SHP77 treated with DMSO at 0.1 percent for 48 hours (cell line): ENCODE measurements around the gene IFT74.
A peak's percentile ranks its signal among the peaks of the same experiment; 100 is the strongest.

Experiments
- DNase-seq: peaks from one replicate; lab custom pipeline; 2025; lab: John Stamatoyannopoulos, UW

IFT74 gene

DNA sequence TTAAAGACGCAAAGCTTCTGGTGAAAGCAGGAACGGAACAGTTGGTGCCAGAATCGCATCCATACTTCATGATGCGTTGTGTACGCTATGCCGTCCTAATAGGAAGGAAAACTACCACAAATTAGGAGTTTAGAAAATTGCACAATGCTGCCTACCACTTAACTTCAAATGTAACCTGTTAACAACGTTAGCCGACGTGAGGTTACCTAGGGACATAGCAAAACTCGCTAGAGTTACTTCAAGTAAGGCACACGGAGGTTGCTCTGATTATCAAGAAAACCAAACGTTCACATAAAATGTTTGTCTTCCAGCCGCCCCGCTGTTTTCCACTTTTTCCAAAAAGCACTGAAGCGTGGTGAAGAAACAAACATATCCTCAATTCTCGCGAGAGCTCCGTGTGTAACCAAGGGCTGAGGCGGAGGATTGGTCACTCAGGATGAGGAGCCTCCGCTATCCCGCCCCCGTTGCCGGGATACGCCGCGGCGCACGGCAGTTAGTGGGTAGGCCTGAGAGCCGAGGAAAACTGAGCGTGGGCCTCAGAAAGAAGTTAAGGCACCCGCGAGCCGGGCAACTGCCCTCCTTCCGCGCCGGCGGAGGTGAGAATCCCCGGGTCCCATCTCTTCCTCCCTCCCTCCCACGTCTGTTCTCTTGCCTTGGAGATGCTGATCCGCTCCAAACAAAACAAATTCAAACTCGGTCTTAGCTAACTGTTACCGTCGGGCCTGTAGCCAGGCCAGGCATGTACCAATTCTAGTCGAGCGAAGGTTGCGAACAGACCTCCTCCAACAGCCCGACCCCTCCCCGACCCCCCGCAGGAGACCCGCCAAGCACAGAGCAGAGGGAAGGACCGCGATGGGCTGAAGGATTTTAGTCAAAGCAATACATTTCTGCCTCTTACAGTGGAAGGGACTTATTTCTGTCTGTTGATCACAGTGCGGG lies at the start of gene IFT74:
IFT74 (plus strand) TSS at position 492 of the 939 bp plus-strand sequence. CDS start 5,556 bp downstream, outside the sequence.
- DNase-seq: peak; percentile 89

DNA sequence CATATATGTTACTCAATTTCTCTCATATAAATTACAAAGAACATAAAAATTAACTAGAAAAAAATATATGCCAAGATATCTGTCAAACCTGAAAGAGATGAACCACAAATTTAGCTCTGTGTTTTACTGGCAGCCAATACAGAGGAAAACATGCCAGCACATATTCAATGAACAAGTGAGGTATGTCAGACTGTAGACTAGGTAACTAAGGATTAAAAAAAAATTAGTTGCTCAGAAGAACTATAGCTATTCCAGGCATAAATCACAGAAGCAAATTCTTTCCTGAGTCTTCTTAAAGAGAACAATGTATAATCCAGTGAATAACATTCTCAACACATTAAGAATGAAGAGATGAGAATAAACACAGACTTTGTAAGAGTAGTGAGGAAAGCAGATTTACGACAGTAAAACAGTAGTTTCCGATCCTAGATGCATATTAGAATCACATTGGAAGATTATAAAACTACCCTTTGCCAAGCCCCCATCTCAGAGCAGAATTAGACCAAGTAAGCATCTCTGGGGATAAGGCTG lies 43.0 kb upstream of the IFT74 start:
- no peak for DNase-seq

DNA sequence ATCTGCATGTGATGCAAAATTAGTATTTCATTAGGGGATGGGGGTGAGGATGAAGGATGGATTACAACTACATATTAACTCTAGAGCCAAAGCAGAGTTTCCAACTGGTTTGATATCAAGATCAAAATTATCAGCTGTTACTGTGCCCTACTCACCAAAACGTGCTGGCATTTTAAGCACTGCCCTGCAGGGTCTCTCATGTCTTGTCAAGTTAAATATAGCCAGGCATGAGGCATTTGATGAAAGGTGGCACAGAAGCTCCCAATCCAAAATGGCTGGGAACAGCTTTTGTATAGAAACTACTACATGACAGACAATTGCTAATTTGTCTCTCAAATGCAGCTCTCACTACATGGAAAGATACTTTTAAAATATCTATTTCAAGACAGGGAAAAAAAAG lies 36.5 kb upstream of the IFT74 start:
- no peak for DNase-seq

DNA sequence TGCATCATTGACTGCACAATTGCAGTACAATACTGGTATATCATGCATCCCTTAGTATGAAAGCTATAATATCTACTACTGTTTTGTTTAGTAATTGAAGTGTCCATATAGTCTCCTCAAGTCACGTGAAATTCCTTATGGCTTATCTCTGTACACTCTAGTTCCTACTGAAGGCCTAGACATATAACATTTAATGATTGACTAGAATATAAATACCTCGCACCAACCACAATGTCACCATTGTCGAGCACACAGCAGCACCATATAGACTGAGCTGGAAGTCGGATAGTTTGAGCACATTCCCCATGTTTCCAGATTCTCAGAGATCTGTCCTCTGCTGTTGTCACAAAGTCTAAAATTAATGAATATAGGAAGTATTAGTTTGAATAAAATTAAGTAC lies 30.6 kb upstream of the IFT74 start:
- DNase-seq: no peak

DNA sequence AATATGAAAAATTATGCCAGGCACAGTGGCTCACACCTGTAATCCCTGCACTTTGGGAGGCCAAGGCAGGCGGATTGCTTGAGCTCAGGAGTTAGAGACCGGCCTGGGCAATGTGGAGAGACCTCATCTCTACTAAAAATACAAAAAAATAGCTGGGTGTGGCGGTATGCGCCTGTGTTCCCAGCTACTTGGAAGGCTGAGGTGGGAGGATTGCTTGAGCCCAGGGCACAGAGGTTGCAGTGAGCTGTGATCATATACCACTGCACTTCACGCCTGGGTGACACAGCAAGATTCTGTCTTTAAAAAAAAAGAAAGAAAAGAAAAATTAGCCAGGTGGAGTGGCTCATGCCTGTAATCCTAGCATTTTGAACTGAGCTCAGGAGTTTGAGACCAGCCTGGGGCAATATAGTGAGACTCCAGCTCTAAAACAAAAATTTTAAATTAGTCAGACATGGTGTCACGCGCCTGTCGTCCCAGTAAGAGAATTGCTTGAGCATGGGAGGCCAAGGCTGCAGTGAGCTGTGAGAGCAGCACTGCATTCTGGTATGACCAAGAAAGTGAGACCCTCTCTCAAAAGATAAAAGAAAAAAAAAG lies 27.2 kb upstream of the IFT74 start:
- no peak for DNase-seq

DNA sequence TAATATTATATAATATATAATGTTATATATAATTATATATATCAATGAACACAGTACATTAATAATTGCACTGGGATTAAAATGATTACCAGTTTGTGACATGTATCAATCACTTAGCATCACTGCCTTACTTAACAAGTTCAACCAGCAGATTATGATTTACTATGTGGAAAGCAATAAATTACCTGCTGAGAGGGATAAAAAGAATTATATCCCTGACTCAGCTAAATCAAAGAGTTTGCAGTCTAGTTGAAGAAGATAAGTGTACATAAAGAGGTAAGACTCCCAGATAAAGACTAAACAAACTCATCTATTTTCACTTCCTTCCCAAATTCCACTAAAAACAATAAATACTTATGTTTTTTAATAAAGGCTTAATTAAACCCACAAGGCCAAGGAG lies 20.4 kb upstream of the IFT74 start:
- no peak for DNase-seq

DNA sequence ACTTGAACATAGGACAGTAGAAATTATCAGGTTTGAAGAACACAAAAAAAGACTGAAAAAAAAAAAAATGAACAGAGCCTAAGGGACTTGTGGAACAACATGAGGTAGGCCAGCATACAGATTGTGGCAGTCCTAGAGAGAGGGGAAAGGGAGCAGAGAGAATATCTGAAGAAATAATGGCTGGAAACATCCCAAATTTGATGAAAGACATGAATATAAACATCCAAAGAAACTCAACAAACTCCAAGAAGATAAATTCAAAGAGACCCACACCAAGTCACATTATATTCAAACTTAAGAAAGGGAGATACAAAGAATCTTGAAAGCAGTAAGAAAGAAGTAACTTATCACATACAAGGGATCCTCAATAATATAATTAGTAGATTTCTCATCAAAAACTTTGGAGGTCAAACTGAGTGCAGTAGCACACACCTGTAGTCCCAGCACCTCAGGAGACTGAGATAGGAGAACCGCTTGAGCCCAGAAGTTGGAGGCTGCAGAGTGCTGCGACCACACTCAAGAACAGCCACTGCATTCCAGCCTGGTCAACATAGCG lies 18.3 kb upstream of the IFT74 start:
- DNase-seq: no peak

DNA sequence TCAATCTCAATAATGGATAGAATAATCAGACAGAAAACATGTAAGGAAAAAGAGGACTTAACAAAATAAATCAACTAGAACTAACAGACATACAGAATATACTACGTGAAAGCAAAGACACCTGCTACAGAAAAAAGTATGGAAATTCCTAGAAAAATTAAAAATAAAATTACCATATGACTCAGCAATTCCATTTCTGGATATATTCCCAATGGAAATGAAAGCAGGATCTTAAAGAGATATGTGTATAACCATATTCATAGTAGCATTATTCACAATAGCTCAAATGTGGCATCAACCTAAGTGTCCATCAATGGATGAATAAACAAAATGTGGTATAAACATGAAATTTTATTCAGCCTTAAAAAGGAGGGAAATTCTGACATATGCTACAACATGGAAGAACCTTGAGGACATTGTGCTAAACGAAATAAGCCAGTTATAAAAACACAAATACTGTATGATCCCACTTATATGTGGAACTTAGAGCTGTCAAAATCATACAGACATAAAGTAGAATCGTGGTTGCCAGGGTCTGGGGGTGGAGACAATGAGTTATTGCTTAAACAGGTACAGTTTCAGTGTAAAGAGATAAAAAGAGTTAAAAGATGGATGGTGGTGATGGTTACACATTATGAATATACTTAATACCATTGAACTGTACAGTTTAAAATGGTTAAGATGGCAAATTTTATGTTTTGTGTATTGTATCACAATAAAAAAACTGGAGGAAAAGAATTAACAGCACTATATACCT lies 16.1 kb upstream of the IFT74 start:
- DNase-seq: no peak

DNA sequence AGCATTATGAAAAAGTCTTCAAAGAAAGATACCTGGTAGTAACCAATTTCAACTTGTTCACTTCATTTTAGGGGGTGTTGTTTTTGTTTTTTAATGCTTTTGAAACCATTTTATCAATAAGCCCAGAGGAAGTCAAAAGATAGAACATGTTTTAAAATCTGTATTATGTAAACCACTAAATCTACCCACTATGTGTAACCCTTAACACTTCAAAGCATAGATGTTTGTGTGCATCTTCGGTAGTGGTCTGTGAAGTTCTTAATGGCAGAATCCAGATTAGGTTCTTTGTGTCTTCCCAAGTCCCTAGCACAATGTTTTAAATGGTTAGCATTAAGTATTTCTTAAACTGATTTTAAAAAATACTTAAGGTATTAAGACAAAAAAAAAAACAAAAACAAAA lies 15.4 kb upstream of the IFT74 start:
- DNase-seq: no peak

DNA sequence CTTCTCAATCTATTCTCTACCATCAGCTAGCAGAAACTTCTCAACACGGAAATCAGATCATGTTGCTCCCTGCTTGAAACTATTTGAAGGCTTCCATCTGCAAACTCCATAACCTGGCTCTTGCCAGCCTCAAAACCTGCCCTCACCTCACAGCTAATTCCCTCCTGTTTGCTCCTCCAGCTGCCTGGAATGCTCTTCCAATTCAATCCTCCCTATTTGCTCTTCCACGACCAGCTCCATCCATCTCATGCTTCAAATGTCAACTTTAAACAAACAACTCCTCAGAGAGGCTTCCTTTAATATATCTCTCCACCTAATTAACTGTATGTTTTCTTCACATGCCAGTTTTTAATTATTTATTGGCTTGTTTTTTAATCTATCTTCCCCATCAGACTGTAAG lies 10.6 kb upstream of the IFT74 start:
- no peak for DNase-seq

DNA sequence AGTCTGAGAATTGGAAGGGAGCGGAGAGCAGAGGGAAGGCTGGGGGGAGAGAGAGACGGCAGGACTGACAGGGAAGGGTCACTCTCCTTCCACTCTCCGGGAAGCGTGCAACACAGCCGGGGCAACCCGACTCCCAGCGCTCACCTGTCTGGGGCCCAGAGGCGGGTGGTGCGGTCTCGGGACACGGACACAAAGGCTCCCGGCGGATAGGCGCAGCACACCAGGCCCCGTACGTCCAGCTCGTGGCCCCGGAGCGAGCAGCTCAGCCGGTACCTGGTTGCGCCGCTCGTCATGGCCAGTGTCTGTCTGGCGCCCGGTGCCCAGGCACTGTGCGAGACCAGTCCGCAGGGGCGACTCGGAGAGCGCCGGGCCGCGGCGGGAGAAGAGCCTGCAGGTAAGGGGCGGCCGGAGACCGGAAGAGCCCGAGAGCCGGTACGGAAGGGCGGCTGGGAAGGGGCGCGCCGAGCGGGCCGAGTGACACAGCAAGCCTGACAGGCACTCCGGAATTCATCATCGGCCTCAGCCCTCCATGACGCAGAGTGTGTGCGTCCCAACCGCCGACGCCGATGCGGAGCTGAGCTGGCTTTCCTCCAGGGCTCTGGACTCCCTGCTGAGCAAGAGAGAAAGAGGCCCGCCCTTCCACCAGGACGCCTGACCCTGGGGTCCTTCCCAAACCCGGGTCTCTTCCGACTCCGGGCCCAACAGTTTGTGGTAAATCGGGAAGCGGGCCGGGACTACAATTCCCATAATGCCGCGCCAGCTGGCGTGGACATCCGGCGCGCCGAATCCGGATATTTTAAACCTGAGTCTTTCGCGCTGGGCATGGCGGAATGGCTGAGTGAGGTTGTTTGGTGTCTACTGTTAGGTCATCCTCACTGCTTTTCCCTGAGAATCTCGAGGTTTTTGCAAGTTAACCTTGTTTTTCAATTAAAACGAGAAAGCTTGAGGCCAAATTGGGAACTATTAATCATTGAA lies 9.2 kb upstream of the IFT74 start, which contains the start of gene PLAA:
PLAA (minus strand) TSS at position 490 of the 975 bp plus-strand sequence; CDS start at position 293, 197 bp downstream.
- DNase-seq: peak; percentile 88

DNA sequence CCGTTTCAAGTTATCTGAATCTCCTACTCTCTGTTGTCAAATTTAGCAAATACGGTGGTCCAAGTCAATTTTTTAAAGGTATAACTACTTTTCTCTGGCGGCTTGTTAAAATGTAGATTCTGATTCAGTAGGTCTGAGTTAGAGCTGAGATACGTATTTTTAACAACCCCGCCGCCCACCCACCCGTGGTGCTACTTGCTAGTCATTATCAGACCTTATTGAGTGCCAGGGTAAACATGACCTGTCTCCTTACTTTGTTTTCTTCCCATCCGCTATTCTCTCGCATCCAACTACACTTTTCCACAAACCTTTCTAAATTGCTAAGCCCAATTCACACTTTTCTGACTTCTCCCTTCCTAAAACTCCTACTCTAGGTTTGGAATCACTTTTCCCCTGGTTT lies 8.5 kb upstream of the IFT74 start:
- DNase-seq: no peak

DNA sequence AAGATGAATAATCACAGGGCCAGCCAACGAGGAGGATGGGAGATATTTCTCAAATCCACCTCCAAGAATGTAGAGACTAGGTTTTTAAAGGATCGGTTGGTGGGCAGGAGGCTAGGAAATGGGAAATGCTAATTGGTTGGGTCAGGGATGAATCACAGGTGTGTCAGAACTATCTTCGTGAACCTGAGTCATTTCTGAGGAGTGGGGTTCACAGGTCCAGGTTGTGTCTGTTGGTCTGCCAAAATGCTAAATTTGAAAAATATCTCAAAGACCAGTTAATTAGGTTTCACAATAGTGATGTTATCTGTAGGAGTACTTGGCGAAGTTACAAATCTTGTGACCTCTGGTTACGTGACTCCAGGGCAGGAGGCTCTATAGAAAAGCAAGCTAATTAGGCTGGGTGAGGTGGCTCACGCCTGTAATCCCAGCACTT lies 6.6 kb upstream of the IFT74 start:
- DNase-seq: no peak

DNA sequence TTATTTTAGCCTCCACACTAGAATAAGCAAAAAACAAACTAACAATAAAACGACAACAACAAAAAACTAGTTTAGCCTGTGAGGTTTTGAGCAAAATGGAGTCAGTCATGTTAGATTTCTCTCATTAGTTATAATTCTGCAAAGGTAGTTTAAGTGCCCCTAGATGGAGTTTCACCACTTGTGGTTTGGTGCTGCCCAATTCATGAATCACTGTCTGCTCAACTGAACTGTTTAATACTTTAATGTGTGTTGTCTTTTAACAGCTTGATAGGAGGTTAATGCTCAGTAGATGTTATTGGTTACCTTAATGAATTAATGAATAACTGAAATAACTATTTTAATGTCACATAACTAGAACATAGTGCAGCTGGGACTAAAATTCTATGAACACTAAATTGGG lies 5.7 kb upstream of the IFT74 start:
- DNase-seq: no peak

DNA sequence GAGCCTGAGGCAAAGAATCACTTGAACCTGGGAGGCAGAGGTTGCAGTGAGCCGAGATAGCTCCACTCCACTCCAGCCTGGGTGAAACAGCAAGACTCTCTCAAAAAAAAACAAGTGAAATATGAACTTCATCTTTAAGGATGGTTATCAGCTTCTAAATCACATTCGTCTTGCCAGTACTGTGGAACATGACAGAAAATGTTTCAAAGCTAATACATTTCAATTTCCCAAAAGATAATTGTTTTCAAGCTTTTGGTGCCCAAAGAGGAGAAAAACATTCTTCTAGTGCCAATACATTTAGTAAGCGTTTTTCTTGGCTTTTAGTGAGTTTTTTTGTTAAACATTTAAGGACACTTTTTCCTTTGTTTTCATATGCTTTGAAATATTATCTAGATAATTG lies 4.4 kb upstream of the IFT74 start:
- DNase-seq: no peak

DNA sequence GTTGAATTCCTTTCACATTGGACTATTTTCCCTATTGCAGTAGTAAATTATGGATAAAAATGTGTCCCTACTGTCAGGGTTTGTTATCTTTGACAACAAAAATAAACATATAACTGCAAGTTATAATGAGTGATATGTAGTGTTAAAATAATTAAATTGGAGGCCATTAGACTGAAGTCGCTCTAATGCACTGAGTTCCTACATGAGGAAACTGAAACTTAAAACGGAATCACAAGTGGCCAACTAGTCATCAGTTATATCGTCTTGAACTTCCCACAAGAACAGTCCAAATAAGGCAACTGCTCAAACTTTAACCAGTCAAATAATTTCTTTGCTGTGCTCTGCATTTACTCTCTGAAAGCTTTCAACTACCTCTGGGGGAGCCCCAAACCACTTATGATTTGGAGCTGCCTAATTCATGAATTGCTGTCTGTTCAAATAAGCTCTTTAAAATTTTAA lies 2.1 kb upstream of the IFT74 start:
- DNase-seq: no peak

DNA sequence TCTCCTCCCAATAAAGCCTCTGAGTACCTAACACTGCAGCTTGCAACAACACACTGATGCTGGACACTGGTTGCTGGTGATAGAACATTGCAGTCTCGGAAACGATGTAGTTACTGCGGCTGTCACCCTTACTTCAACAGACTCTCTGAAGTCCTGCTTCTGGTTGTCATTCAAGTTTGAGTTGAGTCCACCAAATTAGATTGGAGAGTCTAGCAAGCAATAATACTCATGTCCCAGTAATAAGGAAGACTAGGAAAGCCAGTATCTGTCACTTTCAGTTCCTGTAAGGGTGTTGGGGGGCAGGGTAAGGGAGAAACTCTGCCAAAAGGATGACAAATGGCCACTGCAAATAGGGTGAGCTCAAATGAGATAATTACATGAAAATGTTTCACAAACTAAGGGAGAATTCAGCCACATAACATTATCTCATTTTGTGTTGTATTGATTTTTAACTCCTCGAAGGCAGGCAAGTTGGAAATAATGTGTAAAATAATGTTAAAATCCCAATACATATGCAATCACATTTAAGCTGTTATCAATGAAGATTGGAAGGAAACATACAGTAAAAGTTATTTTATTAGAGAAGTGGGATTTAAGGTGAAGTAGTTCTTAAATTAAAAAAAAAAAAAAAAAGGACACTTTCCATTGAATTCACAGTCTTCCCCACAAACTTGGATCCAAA lies 849 bp upstream of the IFT74 start:
- DNase-seq: peak; percentile 20

DNA sequence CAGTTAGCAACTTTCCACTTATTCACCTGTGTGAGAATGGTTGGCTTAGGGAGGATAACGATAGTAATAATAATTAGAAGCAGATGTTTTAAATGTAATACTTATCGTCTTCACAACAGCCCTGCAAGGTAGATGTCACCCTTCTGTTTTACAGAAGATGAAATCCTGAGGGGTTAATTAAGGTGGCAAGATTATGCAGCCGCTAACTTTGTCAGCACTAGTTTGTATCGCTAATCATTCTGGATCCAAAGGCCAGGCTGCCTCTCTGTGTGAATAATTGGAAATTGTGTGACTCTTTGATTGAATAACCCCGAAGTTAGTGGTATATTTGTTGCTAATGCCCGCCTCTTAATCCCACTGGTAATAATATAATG lies 635 bp downstream of the IFT74 start:
- DNase-seq: no peak

DNA sequence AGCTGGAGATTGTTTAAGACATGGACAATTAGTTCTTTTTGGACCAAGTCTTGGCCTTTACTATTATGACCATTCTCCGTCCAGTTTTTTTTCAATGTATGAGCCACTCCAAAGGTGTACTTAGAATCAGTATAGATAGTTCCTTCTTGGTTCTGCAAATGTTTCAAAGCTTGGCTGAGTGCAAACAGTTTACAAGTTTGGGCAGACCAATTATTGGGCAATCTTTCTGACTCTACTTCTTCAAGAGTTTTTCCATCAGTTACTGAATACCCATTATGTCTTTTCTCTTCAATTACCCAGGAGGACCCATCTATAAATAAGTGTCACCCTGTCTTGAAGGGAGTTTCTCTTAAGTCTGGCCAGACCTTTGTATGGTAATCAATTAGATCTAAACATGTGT lies 15.5 kb downstream of the IFT74 start:
- no peak for DNase-seq

DNA sequence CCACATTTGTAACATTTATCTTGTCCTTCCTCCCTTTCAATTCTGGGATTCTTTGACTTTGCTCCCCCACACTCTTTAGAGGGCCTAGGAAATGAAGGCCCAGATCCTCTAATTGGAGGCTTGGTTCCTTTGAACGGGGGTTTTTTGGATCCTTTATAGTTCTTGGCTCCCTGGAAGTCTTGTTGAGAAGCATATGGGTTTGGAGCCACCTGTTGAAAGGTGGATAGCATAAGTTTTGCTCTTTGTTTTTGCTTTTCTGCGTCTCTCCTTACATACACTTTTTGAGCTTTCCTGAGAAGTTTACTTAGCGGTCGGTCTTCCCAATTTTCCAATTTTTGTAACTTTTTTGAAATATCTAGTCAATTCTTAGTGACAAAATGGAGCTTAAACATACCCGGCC lies 17.8 kb downstream of the IFT74 start:
- no peak for DNase-seq
